Fibroblast of skin of scalp (primary cell): ENCODE data around the gene FAM13A. TPM values are rescaled to one million over a fixed set of nuclear protein-coding genes. Genes with fewer than 3 reads are reported as not detected.
"Not testable (repeated sequence)": the region's sequence is repeated elsewhere in the genome, so short reads cannot be mapped to it uniquely, and the experiment has no call there.

Experiments
- DNase-seq: peaks from one replicate; pipeline ENCODE4 v3.0.0-alpha.2; 2013
- polyA plus RNA-seq, 2 experiments: library from polyadenylated mRNA; unstranded; fragments of 120-200 nt; gene quantifications; one replicate each; pipeline ENCODE4 v1.2.1, GENCODE V29; 2013; ENCODE audit not compliant: insufficient read length in 2 of 2

FAM13A gene
- 11.8 TPM for polyA plus RNA-seq (2013, experiment 1 of 2; ENCODE audit: insufficient read length)
- polyA plus RNA-seq (2013, experiment 2 of 2; ENCODE audit: insufficient read length) = 12.2 TPM

DNA sequence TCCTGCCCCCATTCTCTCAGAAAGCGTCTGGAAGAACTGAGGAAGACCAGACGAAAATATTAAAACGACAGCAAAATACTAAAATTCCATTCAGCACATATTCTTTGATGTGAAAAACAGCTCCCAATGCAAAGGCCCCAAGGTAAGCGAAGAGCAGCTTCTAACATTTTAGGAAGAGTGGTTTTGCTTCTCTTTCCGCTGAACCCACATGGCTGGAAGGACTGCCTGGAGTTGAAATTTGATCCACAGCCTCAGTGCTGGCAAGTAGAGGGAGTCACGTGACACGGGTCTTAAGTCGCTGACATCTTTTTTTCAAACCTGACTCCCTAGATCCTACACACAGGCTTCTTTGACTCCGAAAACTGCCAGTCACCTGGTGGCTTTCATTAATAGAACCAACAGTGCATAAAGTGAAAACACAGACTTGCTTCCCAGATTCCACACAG lies at the start of gene FAM13A:
Gene FAM13A, minus strand, starts transcription at position 233 of the 446 bp plus-strand sequence. Its CDS starts 221 bp downstream, at position 12.
- peak; percentile 93 for DNase-seq

DNA sequence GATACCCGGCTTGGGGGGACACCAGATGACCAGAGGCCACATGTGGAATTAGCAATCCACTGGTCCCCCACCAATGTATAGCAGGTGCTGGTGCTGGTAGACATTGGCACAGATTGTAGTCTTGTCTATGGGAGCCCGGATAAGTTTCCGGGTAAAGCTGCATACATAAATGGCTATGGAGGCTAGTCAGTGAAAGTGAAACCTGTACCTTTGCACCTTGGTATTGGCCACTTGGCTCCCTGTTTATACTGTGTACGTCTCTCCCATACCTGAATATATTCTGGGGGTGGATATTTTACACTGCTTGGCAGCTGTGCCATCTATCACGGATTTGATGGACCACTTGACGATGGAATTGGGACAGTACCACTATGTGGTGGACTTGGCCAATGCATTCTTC lies 48.7 kb upstream of the FAM13A start:
- DNase-seq = no peak

DNA sequence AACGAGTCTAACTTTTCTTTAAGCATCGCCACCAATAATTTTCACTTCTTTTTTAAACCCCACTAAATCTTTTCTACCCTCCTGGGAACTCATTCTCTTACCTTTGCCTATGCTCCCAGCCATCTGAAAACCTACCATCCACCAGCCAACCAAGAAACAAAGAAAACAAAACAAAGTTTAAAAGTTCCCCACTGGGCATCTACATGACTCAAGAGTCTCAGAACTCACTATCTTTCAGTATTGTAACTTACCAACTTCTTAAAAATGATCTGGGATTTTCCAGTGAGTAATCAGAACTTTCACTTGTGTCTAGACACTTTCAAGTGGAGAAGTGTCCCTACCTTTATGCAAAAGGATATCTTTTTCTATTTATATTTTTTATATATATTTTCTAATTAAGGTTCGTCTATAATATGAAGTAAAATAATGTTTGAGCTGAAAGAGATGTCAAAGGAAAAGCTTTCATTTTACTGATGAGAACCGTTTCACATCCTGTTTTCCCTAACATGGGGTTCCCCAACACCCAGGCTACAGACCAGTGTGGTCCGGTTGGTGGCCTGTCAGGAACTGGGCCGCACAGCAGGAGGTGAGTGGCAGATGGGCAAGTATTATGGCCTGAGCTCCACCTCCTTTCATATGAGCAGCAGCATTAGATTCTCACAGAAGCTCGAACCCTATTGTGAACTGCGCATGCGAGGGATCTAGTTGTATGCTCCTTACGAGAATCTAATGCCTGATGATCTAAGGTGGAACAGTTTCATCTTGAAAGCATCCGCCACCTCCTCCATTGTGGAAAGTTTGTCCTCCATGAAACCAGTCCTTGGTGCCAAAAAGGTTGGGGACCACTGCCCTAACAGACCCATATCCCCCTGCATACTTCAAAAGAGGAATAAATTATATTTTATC lies 44.5 kb upstream of the FAM13A start:
- DNase-seq = no peak

DNA sequence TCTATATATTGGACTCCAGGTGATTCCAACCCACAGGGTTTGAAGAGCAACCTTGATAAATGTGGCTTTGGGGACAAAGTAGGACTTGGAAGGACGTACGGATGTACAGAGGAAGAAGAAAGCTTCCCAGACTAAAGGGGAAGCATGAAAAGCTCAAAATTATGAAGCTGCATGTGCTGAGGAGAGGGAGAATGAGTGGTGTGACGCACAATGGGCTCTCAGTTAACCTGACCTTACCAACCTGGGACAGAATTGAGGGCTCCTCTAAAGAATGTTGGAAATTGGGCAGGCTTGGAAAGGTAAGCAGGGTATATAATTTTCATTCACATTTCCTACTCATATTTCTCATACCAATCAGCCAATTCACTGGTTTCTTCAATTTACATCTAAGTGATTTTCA lies 43.9 kb upstream of the FAM13A start:
- no peak for DNase-seq

DNA sequence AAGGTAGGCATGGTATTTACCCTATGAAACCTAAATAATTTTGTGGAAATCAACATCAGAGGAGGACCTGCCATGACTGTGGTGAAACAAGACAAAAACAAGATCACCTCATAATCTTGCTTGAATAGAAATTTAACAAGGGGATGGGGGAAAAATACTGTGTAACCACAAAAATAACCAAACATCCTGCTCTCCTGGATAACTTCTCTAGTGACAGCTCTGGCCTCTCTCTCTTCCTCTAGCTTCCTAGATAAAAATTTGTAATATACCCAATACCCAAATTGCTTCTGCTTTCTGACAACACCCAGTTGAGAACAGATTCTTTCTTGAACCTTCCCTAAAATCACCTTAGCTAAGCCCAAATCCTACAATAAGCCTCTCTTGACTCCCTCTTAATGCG lies 42.5 kb upstream of the FAM13A start:
- no peak for DNase-seq

DNA sequence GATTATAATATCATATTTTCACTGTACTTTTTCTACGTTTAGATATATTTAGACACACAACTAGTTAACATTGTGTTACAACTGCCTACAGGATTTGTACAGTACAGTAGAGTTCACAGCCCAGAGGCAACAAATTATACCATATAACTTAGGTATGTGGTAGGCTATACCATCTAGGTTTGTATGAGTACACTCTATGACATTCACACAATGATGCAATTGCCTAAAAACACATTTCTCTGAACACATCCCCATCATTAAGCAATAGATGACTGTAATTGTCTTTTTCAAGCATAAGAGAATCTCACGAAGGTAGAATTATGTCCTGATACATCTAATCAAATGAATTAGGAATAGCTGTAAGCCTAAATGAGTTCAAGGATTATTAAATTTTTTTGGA lies 42.0 kb upstream of the FAM13A start:
- DNase-seq = peak; percentile 3

DNA sequence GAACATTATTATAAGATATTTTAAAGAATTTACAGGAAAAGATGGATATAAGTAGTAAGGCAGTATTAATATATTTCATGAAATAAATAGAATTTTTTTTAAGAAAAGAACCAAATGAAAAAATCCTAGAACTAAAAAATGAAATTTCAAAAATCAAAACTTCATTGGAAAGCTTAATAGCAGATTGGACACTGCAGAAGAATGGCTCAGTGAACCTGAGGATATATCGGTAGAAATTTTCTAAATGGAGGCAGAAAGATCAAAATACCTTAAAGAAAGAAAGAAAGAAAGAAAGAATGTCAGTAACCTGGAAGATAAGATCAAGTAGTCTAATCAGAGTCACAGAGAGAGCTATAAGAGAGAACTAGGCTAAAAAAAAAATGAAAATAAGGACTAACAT lies 21.3 kb upstream of the FAM13A start:
- DNase-seq = no peak

DNA sequence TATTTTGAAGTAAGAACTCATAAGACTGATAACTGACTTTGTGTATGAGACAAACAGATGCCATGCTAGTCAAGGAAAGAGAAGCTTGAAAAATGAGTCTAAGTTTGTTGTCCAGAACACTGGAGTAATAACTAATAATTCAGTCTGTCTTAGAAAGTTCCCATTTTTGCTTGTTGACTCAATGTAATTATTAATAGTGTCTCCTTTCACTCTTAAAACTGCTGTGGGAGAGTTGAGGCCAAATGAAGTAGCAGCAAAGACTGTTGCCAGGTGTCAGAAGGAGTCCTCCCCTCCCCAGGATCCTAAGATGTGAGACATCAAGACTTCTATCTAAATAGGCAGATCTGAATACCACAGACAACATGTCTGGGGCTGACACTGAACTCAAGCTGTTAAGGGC lies 20.8 kb upstream of the FAM13A start:
- no peak for DNase-seq

DNA sequence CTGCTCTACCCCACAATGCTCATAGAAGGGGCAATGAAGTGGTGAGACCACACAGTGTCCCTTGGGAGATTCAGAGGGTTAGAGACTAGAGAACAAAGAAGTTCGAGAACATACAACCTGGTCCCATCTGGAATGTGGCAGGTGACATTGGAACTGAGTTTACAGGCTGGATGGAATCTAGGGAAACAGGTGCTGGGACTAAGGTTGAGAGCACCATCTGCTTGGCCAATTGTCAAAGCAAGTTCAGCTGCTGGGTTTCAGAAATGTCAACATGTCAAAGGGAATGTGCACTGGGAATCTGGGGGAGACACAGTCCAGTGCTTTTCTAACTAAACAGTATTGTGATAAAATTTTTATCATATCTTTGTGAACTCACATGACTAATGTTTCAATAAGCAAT lies 15.9 kb upstream of the FAM13A start:
- DNase-seq = no peak

DNA sequence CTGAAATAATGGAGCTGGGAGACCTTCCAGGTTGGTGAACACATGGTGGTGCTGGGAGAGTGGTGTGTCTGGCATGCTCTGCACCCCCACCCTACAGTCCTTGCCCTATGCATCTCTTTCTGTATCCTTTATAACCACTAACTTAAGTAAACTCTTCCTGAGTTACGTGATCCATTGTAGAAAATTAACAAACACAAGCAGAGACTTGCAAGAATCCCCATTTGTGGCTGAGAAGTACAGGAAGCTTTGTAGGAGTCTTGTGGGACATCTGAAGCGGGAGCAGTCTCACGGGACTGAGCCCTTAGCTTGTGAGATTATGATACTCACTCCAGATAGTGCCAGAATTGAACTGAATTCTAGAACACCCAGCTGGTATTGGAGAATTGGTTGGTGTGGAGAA lies 14.3 kb upstream of the FAM13A start:
- DNase-seq = no peak

DNA sequence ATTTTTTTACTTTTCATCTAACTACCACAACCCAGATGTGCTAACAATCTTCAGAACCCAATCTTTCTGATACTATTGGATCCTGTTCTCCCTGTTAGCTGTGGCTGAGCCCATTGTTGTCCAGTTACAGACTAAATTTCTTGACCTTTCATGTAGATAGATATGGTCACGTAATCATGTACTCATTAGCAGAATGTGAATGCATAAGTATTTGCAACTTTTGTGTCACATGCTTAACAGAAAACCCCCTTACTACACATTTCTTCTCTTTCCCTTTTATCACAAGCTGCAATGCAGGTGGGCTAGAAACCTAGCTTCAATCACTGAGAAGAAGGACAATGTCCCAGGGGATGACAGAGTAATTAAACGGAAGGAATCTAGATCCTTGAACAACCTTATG lies 13.1 kb upstream of the FAM13A start:
- no peak for DNase-seq

DNA sequence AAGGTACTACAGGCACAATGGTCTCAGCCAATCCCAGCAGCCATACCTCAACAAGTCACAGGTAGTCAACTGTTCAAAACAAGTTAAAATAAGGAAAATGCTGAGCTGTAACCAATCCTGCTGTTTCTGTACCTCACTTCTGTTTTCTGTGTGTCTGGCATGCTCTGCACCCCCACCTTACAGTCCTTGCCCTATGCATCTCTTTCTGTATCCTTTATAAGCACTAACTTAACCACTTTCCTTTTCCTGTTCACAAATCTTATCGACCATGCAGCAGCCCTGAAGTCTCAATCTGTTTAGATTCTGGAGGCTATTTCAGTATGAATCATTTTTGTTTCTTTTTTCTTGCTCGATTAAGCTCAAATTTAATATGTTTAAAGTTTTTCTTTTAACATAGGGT lies 12.5 kb upstream of the FAM13A start:
- DNase-seq = no peak

DNA sequence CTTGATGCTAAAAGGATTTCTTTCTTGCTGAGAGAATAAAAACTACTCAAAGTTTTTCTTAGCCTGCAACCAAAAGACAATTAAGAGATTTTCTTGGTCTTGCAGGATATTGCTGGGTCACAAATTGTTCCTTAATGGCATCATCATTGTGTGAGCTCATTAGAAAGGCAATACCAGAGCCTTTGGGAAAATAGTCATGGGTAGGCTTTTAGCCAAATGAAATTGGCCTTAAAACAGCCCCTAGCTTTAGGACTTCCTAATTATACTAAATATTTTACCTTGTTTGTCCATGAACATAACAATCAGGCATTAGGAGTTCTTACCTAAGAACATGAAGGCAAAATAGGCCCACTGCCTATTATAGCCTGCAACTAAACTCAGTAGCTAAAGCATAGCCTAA lies 10.4 kb upstream of the FAM13A start:
- peak; percentile 46 for DNase-seq

DNA sequence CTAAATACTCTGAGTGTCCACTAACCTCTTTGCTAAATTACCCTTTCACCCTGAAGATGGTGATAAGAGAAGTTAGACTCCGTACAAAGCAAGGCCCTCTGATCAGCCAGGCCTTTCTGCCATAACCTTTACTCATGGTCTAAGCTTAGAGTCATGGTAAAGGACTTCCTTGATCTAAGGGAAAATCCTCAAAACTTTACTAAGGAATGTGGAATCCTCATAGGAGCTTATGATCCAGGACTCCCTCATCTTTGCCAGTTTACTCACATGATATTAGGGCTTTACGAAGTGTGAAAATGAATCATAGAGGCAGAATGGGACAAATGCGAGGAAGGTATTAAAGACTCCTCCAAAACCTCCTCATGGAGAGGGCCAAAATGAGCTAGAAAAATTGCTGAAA lies 7.9 kb upstream of the FAM13A start:
- DNase-seq = peak; percentile 25

DNA sequence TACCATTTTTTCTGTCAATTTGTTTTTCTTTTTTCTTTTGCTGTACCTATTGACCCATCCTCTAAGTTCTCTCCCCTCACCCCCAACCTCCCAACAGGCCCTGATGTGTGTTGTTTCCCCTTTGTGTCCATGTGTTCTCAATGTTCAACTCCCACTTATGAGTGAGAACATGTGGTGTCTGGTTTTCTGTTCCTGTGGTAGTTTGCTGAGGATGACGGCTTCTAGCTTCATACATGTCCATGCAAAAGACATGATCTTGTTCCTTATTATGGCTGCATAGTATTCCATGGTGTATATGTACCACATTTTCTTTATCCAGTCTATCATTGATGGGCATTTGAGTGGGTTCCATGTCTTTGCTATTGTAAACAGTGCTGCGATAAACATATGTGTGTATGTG lies 859 bp upstream of the FAM13A start:
- DNase-seq = not testable (repeated sequence)

DNA sequence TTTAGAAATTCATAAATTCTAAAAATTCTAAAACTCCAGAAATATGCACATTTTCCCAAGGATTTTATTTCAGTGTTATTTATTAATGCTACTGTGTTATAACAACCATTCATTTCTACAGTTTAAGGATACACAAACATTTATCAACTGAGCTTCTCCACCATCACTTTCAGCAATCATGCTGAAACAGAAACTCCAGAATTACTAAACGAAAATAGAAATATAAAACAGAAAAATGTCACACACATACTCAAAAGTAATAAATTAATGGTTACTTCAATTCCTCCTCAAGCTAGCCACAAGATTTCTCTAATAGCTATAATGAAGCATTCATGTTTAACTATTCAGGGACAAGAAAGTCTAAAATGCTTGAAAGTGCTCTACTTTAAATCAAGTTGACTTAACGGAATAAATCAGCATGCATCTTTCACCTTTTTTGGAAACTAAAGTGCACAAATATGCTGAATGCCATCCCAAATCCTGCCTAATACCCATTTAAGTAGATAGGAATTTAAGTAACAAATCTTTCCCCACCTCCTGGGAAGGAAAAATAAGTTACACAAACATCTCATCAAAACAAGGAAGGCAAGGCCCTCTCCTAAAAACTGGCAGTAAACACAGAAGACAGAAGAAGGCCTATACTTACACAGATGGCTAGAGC lies 563 bp downstream of the FAM13A start:
- DNase-seq = no peak

DNA sequence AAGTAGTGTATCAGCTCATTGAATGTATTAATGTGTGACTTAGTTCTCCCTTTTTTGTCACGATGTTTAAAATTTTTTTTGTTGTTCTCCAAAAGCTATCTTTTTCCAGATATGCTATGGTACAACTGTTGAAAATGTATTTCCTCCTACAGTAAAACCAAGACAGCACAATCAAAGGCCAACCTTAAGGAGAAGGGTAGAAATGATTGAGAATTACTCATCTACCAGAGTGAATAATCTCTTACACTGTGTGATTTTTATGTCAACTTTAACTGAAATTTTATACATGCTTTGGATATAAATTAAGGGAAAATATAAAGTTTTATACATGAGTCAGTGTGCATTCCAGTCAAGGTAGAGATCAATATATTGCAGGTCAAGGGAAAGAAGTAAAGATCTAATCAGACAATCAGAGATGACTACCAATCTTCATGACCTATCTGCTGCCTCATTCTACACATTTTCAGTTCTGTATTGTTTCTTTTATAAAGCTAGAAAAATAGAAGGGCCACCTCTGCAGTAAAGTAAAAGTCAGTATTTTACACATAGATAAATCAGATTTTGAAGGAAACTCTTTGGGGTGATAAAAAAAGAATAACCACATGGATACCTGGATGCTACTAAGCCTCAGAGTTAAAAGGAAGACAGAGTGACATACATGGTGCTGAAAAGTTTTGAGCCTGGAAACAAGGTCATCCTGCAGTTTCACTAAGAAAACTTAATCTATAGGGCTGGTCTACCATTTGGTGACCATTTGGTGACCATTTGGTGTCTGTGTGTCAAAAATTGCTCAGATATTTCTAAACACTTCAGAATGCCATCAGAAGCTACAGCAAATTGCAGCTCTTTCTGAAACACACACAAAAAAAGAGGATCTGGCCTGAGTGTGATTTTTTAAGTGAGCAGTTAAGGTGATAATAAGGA lies 1.6 kb downstream of the FAM13A start:
- no peak for DNase-seq

DNA sequence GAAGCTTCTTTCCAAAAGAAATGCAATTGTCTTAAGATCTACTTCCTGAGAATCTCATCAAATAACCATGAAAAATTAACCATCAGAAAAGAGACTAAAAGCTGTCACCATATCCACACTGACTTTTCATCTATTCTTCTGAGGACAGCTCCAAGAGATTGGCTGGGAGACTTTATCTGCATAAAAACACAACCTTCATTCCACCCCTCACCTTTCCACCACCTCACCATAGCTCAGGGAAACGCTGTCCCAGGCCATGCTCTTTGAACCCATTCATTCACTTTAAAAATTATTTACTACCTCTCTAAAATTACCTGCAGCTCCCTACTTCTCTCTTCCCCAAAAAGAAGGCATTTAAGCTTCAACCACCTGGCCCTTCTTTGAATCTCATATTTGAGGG lies 2.4 kb downstream of the FAM13A start:
- DNase-seq = no peak

DNA sequence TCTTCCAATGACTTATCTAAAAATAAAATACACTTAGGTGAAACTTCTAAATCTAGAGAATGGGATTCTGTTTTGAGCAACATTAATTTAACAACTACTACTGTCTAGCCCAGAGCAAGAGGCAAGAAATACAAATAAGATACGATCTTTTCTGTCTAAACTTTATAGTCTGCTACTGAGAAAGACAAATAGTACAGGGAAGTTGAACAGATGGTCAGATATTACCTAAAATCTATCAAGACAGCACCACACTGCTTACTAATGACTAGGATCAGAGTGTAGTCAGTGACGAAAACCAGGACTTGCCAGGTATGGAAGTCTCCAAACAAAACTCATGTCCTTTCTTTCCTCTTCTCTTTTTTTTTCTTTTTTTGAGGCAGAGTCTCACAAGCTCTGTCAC lies 7.1 kb downstream of the FAM13A start:
- no peak for DNase-seq

DNA sequence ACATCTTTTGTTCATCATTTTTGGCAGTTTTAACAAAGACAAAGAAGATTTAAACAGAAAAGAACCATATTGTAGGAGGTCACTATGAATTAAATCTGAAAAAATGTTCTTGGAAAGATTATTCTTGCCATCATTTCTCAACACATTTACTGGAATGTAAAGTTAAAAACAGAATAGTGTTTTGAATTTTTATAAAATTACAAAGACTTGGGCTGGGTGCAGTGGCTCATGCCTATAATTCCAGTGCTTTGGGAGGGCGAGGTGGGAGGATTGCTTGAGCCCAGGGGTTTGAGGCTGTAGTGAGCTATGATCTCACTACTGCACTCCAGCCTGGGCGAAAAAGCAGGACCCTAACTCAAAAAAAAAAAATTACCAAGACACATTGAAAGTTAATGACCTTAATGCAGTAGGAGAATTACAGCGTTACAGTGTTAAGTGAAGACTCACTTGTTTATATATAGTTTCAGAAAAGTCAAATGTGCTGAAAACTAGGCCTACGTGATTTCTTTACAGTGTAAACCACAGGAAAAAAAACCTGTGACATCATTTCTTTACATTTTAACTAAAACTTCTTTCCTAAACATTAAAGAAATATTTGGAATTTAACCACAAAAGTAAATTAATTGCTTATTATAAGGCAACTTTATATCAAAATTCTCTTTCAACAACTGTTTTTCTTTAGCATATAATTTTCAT lies 7.9 kb downstream of the FAM13A start:
- peak; percentile 46 for DNase-seq

DNA sequence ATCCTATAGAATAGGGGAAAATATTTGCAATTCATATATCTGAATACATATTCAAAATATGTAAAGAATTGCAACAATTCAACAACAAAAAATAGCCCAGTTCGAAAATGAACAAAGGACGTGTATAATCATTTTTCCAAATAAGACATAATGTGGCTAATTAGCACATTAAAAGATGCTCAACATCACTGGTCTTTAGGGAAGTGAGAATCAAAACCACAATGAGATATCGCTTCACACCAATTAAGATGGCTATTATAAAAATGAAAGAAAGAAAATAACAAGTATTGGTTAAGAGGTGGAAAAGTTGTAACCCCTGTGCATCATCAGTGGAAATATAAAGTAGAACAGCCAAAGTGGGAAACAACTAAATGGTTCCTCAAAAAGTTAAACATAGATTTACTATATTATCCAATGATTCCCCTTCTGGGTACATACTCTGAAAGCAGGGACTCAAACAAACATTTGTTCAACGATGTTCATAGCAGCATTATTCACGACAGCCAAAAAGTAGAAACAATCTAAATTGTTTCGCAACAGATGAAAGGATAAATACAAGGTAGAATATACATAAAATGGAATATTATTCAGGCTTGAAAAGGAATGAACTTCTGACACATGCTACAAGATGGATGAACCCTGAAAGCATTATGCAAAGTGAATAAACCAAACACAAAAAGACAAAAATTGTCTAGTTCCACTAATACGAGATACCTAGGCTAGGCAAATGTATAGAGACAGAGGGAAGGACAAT lies 12.7 kb downstream of the FAM13A start:
- DNase-seq = no peak
